Stomach (tissue), 9 donors: Measurements from ENCODE around the gene PSEN1. TPM values are rescaled to one million over a fixed set of nuclear protein-coding genes. Genes with fewer than 3 reads are reported as not detected.

Source experiments
- DNase-seq, 2 donors: peaks; one replicate each; pipeline versions ENCODE4 v3.0.0 to v3.0.0-alpha.2; 2013 to 2019
- H3K27ac ChIP-seq, 5 donors: fragments of 200-600 bp in 4 of 5; sonication (generic) in 4 of 5; one replicate each; pipeline ENCODE4 v1.5.1; 2013 to 2019; ENCODE audit warnings: mild to moderate bottlenecking in 1 of 5, moderate library complexity in 1 of 5
- H3K27me3 ChIP-seq, 3 donors: fragments of 200-600 bp; sonication (generic); one replicate each; pipeline ENCODE4 v1.5.1; 2017 to 2019; ENCODE audit warnings: mixed run types in 1 of 3
- H3K36me3 ChIP-seq, 4 donors: fragments of 200-600 bp; sonication (generic); 1 replicate in 3 of 4; 2 replicates in 1 of 4; pipeline ENCODE4 v1.5.1; 2016 to 2019
- H3K4me1 ChIP-seq, 4 donors: fragments of 200-600 bp; sonication (generic); one replicate each; pipeline ENCODE4 v1.5.1; 2016 to 2019
- H3K4me3 ChIP-seq, 4 donors: fragments of 200-600 bp; sonication (generic) in 3 of 4; one replicate each; pipeline ENCODE4 v1.5.1; 2016 to 2019; ENCODE audit warnings: mild to moderate bottlenecking in 1 of 4
- H3K9me3 ChIP-seq, 4 donors: fragments of 200-600 bp; sonication (generic); one replicate each; pipeline ENCODE4 v1.5.1; 2016 to 2019
- CTCF ChIP-seq, 7 experiments: fragments of 450-650 bp in 4 of 7; fragments of 200-600 bp in 3 of 7; sonication (generic) in 3 of 7; IDR thresholded peaks; one replicate each; pipeline ENCODE4 v1.5.1; 2016 to 2019; ENCODE audit warnings: antibody characterized with exemption in 7 of 7, control low read depth in 2 of 7, mild to moderate bottlenecking in 1 of 7
- EP300 ChIP-seq: sonication (generic); formaldehyde crosslinking; IDR thresholded peaks from one replicate; pipeline ENCODE4 v1.6.1; 2017; ENCODE audit warnings: antibody characterized with exemption
- POLR2A ChIP-seq, 4 donors: fragments of 450-650 bp; IDR thresholded peaks; one replicate each; pipeline ENCODE4 v1.6.1; 2016; ENCODE audit warnings: antibody characterized with exemption in 4 of 4, control low read depth in 2 of 4, mild to moderate bottlenecking in 1 of 4, moderate library complexity in 1 of 4
- POLR2AphosphoS5 ChIP-seq, 3 donors: sonication (generic); formaldehyde crosslinking; IDR thresholded peaks; one replicate each; pipeline ENCODE4 v1.6.1; 2016; ENCODE audit warnings: antibody characterized with exemption in 3 of 3
- WGBS, 5 donors: extraction: QIAGEN DNeasy Blood & Tissue Kit in 3 of 5; methylation state at CpG; one replicate each; pipeline versions ENCODE4 v1.1.5 to v1.1.7; 2013 to 2018; 5-methylcytosine and 5-hydroxymethylcytosine counted together
- intact Hi-C: fragments of 100-400 bp; cut with DNase I; formaldehyde crosslinking; loops from one replicate; pipeline ENCODE4 v1.15.1; 2023; ENCODE audit warnings: low total_unique reads
- polyA plus RNA-seq, 3 donors: library from polyadenylated mRNA; stranded (reverse); fragments of 200-250 nt; gene quantifications; one replicate each; pipeline ENCODE4 v1.2.3, GENCODE V29; 2013
- total RNA-seq, 5 donors: library from RNA; depleted of rRNA; stranded (reverse); fragments of >200 nt; gene quantifications; one replicate each; pipeline versions ENCODE4 v1.1.0 to v1.2.3, GENCODE V29; 2014 to 2016
- donor health status: healthy with polysubstance abuse.
- donor health status: Bipolar disorder and iron deficiency.
- donor health status: healthy.

PSEN1 gene
- total and polyA plus RNA-seq, 8 donors = 5.8 to 89.8 (median 18.7) TPM

- 10 to 32% (median 19%) methylated on average over 30 to 64 of the region's 64 CpGs for WGBS, 5 donors
- intact Hi-C loops = no loop called here
- peak; percentile 62 to 85 for DNase-seq
Measured at GRCh38 chr14:73245480-73246325, 109.4 kb downstream of the PSEN1 start.

GRCh38 chr14:73246387-73247150 is 110.3 kb downstream of the PSEN1 start:
- no peak for DNase-seq
- 74 to 78% (median 75%) methylated on average over 16 to 18 of the region's 18 CpGs for WGBS, 5 donors
- Histone ChIP-seq H3K36me3 (peaks cover 0 to 26% (median 12%) of the 10 kb centered on the region in 4 donors), H3K4me3 (peak overlapping the region; percentile 48 to 58 (median 52)), H3K9me3 (no peaks in the 10 kb centered on the region), H3K27ac (no peak overlapping the region), H3K4me1 (peaks cover 11 to 38% (median 24%) of the 10 kb centered on the region in 4 donors), H3K27me3 (peaks cover 0 to 8% (median 0%) of the 10 kb centered on the region in 3 donors)
- intact Hi-C loops = no loop called here
- TF ChIP-seq CTCF (IDR thresholded peaks at IDR 0.05) (no peak), EP300 (no peak), POLR2AphosphoS5 (IDR thresholded peaks at IDR 0.05) (no peak), POLR2A (IDR thresholded peaks at IDR 0.05) (no peak)

More at GRCh38 chr14:73245480-73246325, 109.4 kb downstream of the PSEN1 start:
- TF ChIP-seq CTCF (IDR thresholded peaks at IDR 0.05) = no peak
- peak in 1 of 3 donors; percentile 7 for TF ChIP-seq POLR2AphosphoS5 (IDR thresholded peaks at IDR 0.05)
- TF ChIP-seq EP300 = no peak
- no peak for TF ChIP-seq POLR2A (IDR thresholded peaks at IDR 0.05)
- no peaks in the 10 kb centered on the region for H3K9me3 ChIP-seq
- peaks cover 0 to 17% (median 8%) of the 10 kb centered on the region in 4 donors for H3K36me3 ChIP-seq
- H3K27me3 ChIP-seq = peaks cover 0 to 17% (median 2%) of the 10 kb centered on the region in 3 donors
- peak overlapping the region in 1 of 5 donors; percentile 42 for H3K27ac ChIP-seq
- peak overlapping the region; percentile 48 to 58 (median 52) for H3K4me3 ChIP-seq
- H3K4me1 ChIP-seq = peaks cover 11 to 47% (median 31%) of the 10 kb centered on the region in 4 donors

GRCh38 chr14:73248108-73248868 is 112.0 kb downstream of the PSEN1 start:
- Histone ChIP-seq H3K27me3 (peaks cover 0 to 6% (median 0%) of the 10 kb centered on the region in 3 donors), H3K4me3 (no peak overlapping the region), H3K36me3 (peaks cover 0 to 43% (median 18%) of the 10 kb centered on the region in 4 donors), H3K27ac (no peak overlapping the region), H3K9me3 (no peaks in the 10 kb centered on the region), H3K4me1 (peaks cover 11 to 24% (median 13%) of the 10 kb centered on the region in 4 donors)
- TF ChIP-seq POLR2A (IDR thresholded peaks at IDR 0.05) (no peak), CTCF (IDR thresholded peaks at IDR 0.05) (no peak), POLR2AphosphoS5 (IDR thresholded peaks at IDR 0.05) (no peak), EP300 (no peak)
- intact Hi-C loops = no loop called here
- no peak for DNase-seq
- WGBS, 5 donors = 49 to 74% (median 68%) methylated on average over 6 to 9 of the region's 9 CpGs
